PC-3 (cell line): Measurements from ENCODE around the gene HUS1. TPM values are rescaled to one million over a fixed set of nuclear protein-coding genes. Genes with fewer than 3 reads are reported as not detected.

Experiments
- ATAC-seq: fragments of 200-7000 bp; cut with Tn5 transposase; 2 replicates; pipeline ENCODE4 v1.9.1; 2020; ENCODE audit warnings: mild to moderate bottlenecking, moderate library complexity
- BruUV-seq: library from RNA; stranded (reverse); fragments of 400-500 nt; replicated peaks from 2 replicates; lab custom pipeline; 2021; lab: Mats Ljungman, UMichigan
- CTCF ChIA-PET: fragments of 300-600 bp; sonication (Branson Sonifier 250); formaldehyde crosslinking; loops from one replicate; lab custom pipeline; 2022; ENCODE audit warnings: antibody characterized with exemption; lab: Charles Lee
- POLR2A ChIA-PET: fragments of 300-600 bp; sonication (Branson Sonifier 250); formaldehyde crosslinking; loops from one replicate; lab custom pipeline; 2022; ENCODE audit warnings: antibody characterized with exemption; ENCODE audit not compliant: unreplicated experiment; lab: Charles Lee
- DNase-seq: peaks from one replicate; pipeline ENCODE4 v3.0.0-alpha.2; 2015
- H2AFZ ChIP-seq: fragments of 300-600 bp; sonication (generic); 2 replicates; pipeline ENCODE4 v1.6.0; 2016; ENCODE audit warnings: antibody characterized with exemption, low read length
- H3F3A ChIP-seq: fragments of 300-600 bp; sonication (generic); one replicate; pipeline ENCODE4 v1.6.0; 2017; ENCODE audit warnings: antibody characterized with exemption, low read length, control low read depth, mild to moderate bottlenecking; ENCODE audit not compliant: unreplicated experiment
- H3K27ac ChIP-seq: fragments of 300-600 bp; sonication (generic); 2 replicates; pipeline ENCODE4 v1.5.1; 2016; ENCODE audit warnings: mild to moderate bottlenecking, low read length
- H3K27me3 ChIP-seq: fragments of 300-600 bp; sonication (generic); 2 replicates; pipeline ENCODE4 v1.6.1; 2016; ENCODE audit warnings: low read length, mixed read lengths
- H3K36me3 ChIP-seq: fragments of 300-600 bp; sonication (generic); 2 replicates; pipeline ENCODE4 v1.6.1; 2016; ENCODE audit warnings: low read depth, mixed run types, low read length, mixed read lengths
- H3K4me1 ChIP-seq: fragments of 300-600 bp; sonication (generic); 2 replicates; pipeline ENCODE4 v1.5.1; 2016; ENCODE audit warnings: low read length; ENCODE audit not compliant: insufficient read depth
- H3K4me2 ChIP-seq: fragments of 300-600 bp; sonication (generic); 2 replicates; pipeline ENCODE4 v1.6.0; 2016; ENCODE audit warnings: low read length
- H3K4me3 ChIP-seq: fragments of 300-600 bp; sonication (generic); 2 replicates; pipeline ENCODE4 v1.5.1; 2016; ENCODE audit warnings: mild to moderate bottlenecking, low read length, mixed read lengths
- H3K79me2 ChIP-seq: fragments of 300-600 bp; sonication (generic); 2 replicates; pipeline ENCODE4 v1.6.1; 2017; ENCODE audit warnings: low read length, mixed read lengths
- H3K9ac ChIP-seq: fragments of 300-600 bp; sonication (generic); 2 replicates; pipeline ENCODE4 v1.6.0; 2016; ENCODE audit warnings: mild to moderate bottlenecking, low read length
- H3K9me2 ChIP-seq: fragments of 300-600 bp; sonication (generic); replicated peaks from 2 replicates; pipeline ENCODE4 v1.6.1; 2016; ENCODE audit warnings: mixed run types, low read length, mixed read lengths
- H3K9me3 ChIP-seq: fragments of 300-600 bp; sonication (generic); 2 replicates; pipeline ENCODE4 v1.6.1; 2016; ENCODE audit warnings: low read length, mixed read lengths
- H4K20me1 ChIP-seq: fragments of 300-600 bp; sonication (generic); 2 replicates; pipeline ENCODE4 v1.6.1; 2016; ENCODE audit warnings: low read length, mixed read lengths
- EZH2 ChIP-seq: fragments of 300-600 bp; sonication (generic); IDR thresholded peaks from one replicate; pipeline ENCODE4 v1.6.1; 2017; ENCODE audit warnings: antibody characterized with exemption, mild to moderate bottlenecking, low read length; ENCODE audit not compliant: unreplicated experiment
- EZH2phosphoT487 ChIP-seq: fragments of 300-600 bp; sonication (generic); IDR thresholded peaks from 2 replicates; pipeline ENCODE4 v1.6.1; 2018; ENCODE audit warnings: mild to moderate bottlenecking, antibody characterized with exemption, low read length, borderline replicate concordance
- intact Hi-C: fragments of 100-400 bp; cut with micrococcal nuclease; formaldehyde crosslinking; loops from 2 replicates; pipeline ENCODE4 v1.9.0; 2023
- total RNA-seq: library from RNA; depleted of rRNA; stranded (reverse); fragments of >200 nt; gene quantifications from 2 replicates; pipeline ENCODE4 v1.2.3, GENCODE V29; 2014
- TF ChIP-seq, protein P1 (sequence below): fragments of 300-600 bp; sonication (generic); conservative IDR thresholded peaks from 2 replicates; pipeline ENCODE4 v1.5.1; 2017; ENCODE audit warnings: antibody characterized with exemption, low read depth, mild to moderate bottlenecking, low read length

Gene HUS1
- total RNA-seq, 1 experiment from 2014 or later: 23.2 TPM

- no peaks in the 10 kb centered on the region for H3K79me2 ChIP-seq
- POLR2A ChIA-PET: no interaction called here
- TF ChIP-seq EZH2phosphoT487 (no peak), EZH2 (no peak)
- TF ChIP-seq, protein P1, sequence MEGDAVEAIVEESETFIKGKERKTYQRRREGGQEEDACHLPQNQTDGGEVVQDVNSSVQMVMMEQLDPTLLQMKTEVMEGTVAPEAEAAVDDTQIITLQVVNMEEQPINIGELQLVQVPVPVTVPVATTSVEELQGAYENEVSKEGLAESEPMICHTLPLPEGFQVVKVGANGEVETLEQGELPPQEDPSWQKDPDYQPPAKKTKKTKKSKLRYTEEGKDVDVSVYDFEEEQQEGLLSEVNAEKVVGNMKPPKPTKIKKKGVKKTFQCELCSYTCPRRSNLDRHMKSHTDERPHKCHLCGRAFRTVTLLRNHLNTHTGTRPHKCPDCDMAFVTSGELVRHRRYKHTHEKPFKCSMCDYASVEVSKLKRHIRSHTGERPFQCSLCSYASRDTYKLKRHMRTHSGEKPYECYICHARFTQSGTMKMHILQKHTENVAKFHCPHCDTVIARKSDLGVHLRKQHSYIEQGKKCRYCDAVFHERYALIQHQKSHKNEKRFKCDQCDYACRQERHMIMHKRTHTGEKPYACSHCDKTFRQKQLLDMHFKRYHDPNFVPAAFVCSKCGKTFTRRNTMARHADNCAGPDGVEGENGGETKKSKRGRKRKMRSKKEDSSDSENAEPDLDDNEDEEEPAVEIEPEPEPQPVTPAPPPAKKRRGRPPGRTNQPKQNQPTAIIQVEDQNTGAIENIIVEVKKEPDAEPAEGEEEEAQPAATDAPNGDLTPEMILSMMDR: no peak
- no peak overlapping the region for H3K4me3 ChIP-seq
- no peaks in the 10 kb centered on the region for H3K27me3 ChIP-seq
- ATAC-seq: peak; percentile 99
- H3K9me3 ChIP-seq: no peaks in the 10 kb centered on the region
- H3K9me2 ChIP-seq: no peaks in the 10 kb centered on the region
- no TSS peak for BruUV-seq
- H4K20me1 ChIP-seq: no peaks in the 10 kb centered on the region
- no peak overlapping the region for H3K9ac ChIP-seq
- intact Hi-C loops: no loop called here
- H2AFZ ChIP-seq: no peak overlapping the region
- CTCF ChIA-PET: no interaction called here
- DNase-seq: peak; percentile 67
- H3K4me2 ChIP-seq: peak overlapping the region; percentile 40
- H3K4me1 ChIP-seq: peaks cover 11% of the 10 kb centered on the region
- H3K27ac ChIP-seq: no peak overlapping the region
- no peaks in the 10 kb centered on the region for H3F3A ChIP-seq
- H3K36me3 ChIP-seq: no peaks in the 10 kb centered on the region
Measured at GRCh38 chr7:48025624-48026023, 46.2 kb upstream of the HUS1 start.

DNA sequence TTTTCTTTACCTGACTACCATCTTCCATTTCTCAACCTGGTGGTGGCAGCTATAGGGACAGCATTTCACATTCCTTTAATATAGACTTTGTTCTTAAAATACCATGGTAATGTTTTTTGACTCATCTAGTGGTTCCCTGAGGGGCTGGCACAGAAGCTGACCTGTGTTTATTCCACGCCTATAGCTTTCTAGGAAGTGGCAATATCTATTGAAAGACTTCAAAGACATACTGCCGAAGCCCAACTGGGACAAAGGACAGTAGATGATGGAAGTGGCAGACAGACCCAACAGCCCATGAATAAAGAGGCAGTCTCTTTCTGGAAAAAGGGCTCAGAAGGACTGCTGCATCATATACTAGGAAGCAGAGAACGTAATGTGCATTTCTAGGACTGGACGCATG, 38.3 kb upstream of the HUS1 start:
- ChIA-PET CTCF (no interaction called here), POLR2A (no interaction called here)
- no TSS peak for BruUV-seq
- Histone ChIP-seq H3K36me3 (no peaks in the 10 kb centered on the region), H3K9ac (no peak overlapping the region), H3K4me1 (no peaks in the 10 kb centered on the region), H3K9me3 (no peaks in the 10 kb centered on the region), H3K9me2 (no peaks in the 10 kb centered on the region), H3K27ac (no peak overlapping the region), H4K20me1 (no peaks in the 10 kb centered on the region), H2AFZ (no peak overlapping the region), H3K27me3 (no peaks in the 10 kb centered on the region), H3K79me2 (no peaks in the 10 kb centered on the region), H3K4me2 (no peak overlapping the region), H3F3A (no peaks in the 10 kb centered on the region), H3K4me3 (no peak overlapping the region)
- TF ChIP-seq EZH2phosphoT487 (no peak), EZH2 (no peak)
- TF ChIP-seq, protein P1: no peak
- ATAC-seq (no peak), DNase-seq (no peak)
- intact Hi-C loops: no loop called here

DNA sequence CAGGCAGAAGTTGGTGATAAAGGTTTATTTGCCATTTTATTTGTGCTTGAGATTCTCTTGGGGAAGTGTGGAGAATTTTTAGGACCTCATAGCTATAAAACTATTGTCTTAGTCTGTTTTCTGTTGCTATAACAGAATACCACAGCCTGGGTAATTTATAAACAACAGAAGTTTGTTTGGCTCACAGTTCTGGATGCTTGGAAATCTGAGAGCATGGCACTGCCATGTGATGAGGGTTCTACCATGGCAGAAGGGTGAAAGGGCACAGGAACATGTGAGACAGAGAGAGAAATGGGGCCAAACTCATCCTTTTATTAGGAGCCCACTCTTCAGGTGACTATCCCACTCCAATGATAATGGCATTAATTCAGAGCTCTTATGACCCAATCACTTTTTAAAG, 37.2 kb upstream of the HUS1 start:
- H3K79me2 ChIP-seq: no peaks in the 10 kb centered on the region
- DNase-seq (no peak), ATAC-seq (no peak)
- H3K9me3 ChIP-seq: no peaks in the 10 kb centered on the region
- ChIA-PET CTCF (no interaction called here), POLR2A (no interaction called here)
- H3K36me3 ChIP-seq: no peaks in the 10 kb centered on the region
- no peak overlapping the region for H3K27ac ChIP-seq
- H2AFZ ChIP-seq: no peak overlapping the region
- intact Hi-C loops: no loop called here
- no peak overlapping the region for H3K9ac ChIP-seq
- no peaks in the 10 kb centered on the region for H3K27me3 ChIP-seq
- H3K9me2 ChIP-seq: no peaks in the 10 kb centered on the region
- H3F3A ChIP-seq: no peaks in the 10 kb centered on the region
- no peaks in the 10 kb centered on the region for H4K20me1 ChIP-seq
- no TSS peak for BruUV-seq
- TF ChIP-seq EZH2phosphoT487: no peak
- no peak for TF ChIP-seq EZH2
- TF ChIP-seq, protein P1: no peak
- no peak overlapping the region for H3K4me2 ChIP-seq
- H3K4me1 ChIP-seq: no peaks in the 10 kb centered on the region
- no peak overlapping the region for H3K4me3 ChIP-seq
